COLO829 (cell line): ENCODE measurements around the gene SNRNP200.
A peak's percentile ranks its signal among the peaks of the same experiment; 100 is the strongest.

Source experiments
- DNase-seq: peaks from one replicate; pipeline ENCODE4 v3.0.0; 2012; ENCODE audit warnings: low spot score

Gene SNRNP200

GRCh38 chr2:96251721-96252292 lies 53.5 kb downstream of the SNRNP200 start:
- DNase-seq, result peak; percentile 87

- DNase-seq, result no peak
Measured at GRCh38 chr2:96250188-96250587, 55.2 kb downstream of the SNRNP200 start.

- no peak for DNase-seq
Measured at GRCh38 chr2:96249654-96250053, 55.7 kb downstream of the SNRNP200 start.

- DNase-seq, result no peak
Measured at GRCh38 chr2:96248624-96249023, 56.7 kb downstream of the SNRNP200 start.

GRCh38 chr2:96247896-96248295 lies 57.5 kb downstream of the SNRNP200 start:
- no peak for DNase-seq

GRCh38 chr2:96247009-96247408 lies 58.3 kb downstream of the SNRNP200 start:
- DNase-seq, result no peak

GRCh38 chr2:96245609-96246390 lies 59.5 kb downstream of the SNRNP200 start:
- no peak for DNase-seq

- no peak for DNase-seq
Measured at GRCh38 chr2:96243843-96244242, 61.5 kb downstream of the SNRNP200 start.

- DNase-seq, result peak; percentile 92
Measured at GRCh38 chr2:96241900-96242611, 63.3 kb downstream of the SNRNP200 start.

GRCh38 chr2:96241227-96241626 lies 64.1 kb downstream of the SNRNP200 start:
- DNase-seq, result no peak

- DNase-seq, result no peak
Measured at GRCh38 chr2:96240341-96241038, 64.9 kb downstream of the SNRNP200 start.

- no peak for DNase-seq
Measured at GRCh38 chr2:96239745-96240264, 65.5 kb downstream of the SNRNP200 start.

GRCh38 chr2:96239091-96239490 lies 66.3 kb downstream of the SNRNP200 start:
- no peak for DNase-seq

GRCh38 chr2:96238266-96238665 lies 67.1 kb downstream of the SNRNP200 start:
- DNase-seq, result no peak

- no peak for DNase-seq
Measured at GRCh38 chr2:96236882-96237281, 68.5 kb downstream of the SNRNP200 start.

- no peak for DNase-seq
Measured at GRCh38 chr2:96233880-96234316, 71.4 kb downstream of the SNRNP200 start.

GRCh38 chr2:96233436-96233835 lies 71.9 kb downstream of the SNRNP200 start:
- DNase-seq, result no peak

GRCh38 chr2:96231316-96231715 lies 74.0 kb downstream of the SNRNP200 start:
- no peak for DNase-seq

- DNase-seq, result no peak
Measured at GRCh38 chr2:96225016-96225533, 80.3 kb downstream of the SNRNP200 start.
